ENCODE measurements around the gene FLNB.
"Not testable (repeated sequence)": the region's sequence is repeated elsewhere in the genome, so short reads cannot be mapped to it uniquely, and the experiment has no call there.

DNA sequence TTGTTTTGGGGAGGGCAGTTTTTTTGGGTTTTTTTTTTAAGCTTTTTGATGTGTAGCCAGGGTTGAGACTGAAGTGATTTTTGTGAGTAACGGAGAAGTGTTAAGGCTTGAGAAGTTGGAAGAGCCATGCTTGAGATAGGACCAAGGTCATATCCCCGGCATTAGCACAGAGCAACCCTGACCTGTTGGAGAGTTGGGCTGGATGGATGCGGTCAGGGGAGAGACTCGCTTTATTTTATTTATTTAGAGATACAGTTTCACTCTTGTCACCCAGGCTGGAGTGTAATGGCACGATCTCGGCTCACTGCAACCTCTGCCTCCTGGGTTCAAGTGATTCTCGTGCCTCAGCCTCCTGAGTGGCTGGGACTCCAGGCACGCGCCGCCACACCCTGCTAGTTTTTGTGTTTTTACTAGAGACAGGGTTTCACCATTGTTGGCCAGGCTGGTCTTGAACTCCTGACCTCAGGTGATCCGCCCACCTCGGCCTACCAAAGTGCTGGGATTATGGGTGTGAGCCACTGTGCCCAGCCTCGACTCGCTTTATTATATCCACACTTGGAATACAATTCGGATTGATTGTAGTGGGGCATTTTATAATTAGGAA lies 43.5 kb downstream of the FLNB start:
- TF ChIP-seq, protein P1, sequence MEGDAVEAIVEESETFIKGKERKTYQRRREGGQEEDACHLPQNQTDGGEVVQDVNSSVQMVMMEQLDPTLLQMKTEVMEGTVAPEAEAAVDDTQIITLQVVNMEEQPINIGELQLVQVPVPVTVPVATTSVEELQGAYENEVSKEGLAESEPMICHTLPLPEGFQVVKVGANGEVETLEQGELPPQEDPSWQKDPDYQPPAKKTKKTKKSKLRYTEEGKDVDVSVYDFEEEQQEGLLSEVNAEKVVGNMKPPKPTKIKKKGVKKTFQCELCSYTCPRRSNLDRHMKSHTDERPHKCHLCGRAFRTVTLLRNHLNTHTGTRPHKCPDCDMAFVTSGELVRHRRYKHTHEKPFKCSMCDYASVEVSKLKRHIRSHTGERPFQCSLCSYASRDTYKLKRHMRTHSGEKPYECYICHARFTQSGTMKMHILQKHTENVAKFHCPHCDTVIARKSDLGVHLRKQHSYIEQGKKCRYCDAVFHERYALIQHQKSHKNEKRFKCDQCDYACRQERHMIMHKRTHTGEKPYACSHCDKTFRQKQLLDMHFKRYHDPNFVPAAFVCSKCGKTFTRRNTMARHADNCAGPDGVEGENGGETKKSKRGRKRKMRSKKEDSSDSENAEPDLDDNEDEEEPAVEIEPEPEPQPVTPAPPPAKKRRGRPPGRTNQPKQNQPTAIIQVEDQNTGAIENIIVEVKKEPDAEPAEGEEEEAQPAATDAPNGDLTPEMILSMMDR (IDR thresholded peaks at IDR 0.05; ENCODE audit: poor library complexity, severe bottlenecking), result not testable (repeated sequence)
- TF ChIP-seq EZH2 (IDR thresholded peaks at IDR 0.05; ENCODE audit: borderline replicate concordance, insufficient read depth, low read length, poor library complexity, severe bottlenecking); EP300 (conservative IDR thresholded peaks at IDR 0.05; ENCODE audit: poor library complexity, severe bottlenecking); REST (IDR thresholded peaks at IDR 0.05; ENCODE audit: borderline replicate concordance); POLR2AphosphoS5 (IDR thresholded peaks at IDR 0.05); RAD21 (conservative IDR thresholded peaks at IDR 0.05); SMC3 (conservative IDR thresholded peaks at IDR 0.05; ENCODE audit: poor library complexity); MXI1 (conservative IDR thresholded peaks at IDR 0.05; ENCODE audit: poor library complexity, severe bottlenecking): not testable (repeated sequence)
